Neural cell (in vitro differentiated cells): ENCODE results near the gene DIS3L2. TPM values are rescaled to one million over a fixed set of nuclear protein-coding genes. Genes with fewer than 3 reads are reported as not detected.

Source experiments
- H2AFZ ChIP-seq: fragments of 200-600, 300-800 bp; sonication (generic), shearing (Covaris generic); 2 replicates; pipeline ENCODE4 v1.6.0; 2014; ENCODE audit warnings: low read depth, mild to moderate bottlenecking, antibody characterized with exemption, low read length, moderate library complexity
- H3F3A ChIP-seq: fragments of 200-600 bp; shearing (Covaris generic); 2 replicates; pipeline ENCODE4 v1.6.1; 2016; ENCODE audit warnings: mild to moderate bottlenecking, moderate library complexity, mixed read lengths, antibody characterized with exemption, low read length; ENCODE audit not compliant: insufficient read depth, poor library complexity, severe bottlenecking
- H3K27ac ChIP-seq: fragments of 200-600, 300-800 bp; sonication (generic), shearing (Covaris generic); 2 replicates; pipeline ENCODE4 v1.5.1; 2014; ENCODE audit warnings: mild to moderate bottlenecking, low read length, moderate library complexity
- H3K27me3 ChIP-seq: fragments of 300-800, 200-600 bp; sonication (generic), shearing (Covaris generic); 2 replicates; pipeline ENCODE4 v1.6.0; 2014; ENCODE audit warnings: mild to moderate bottlenecking, low read depth, low read length, moderate library complexity; ENCODE audit not compliant: insufficient read depth
- H3K36me3 ChIP-seq: fragments of 300-800, 200-600 bp; sonication (generic), shearing (Covaris generic); 2 replicates; pipeline ENCODE4 v1.5.1; 2014; ENCODE audit warnings: mild to moderate bottlenecking, antibody characterized with exemption, low read length, moderate library complexity; ENCODE audit not compliant: insufficient read depth
- H3K4me2 ChIP-seq: fragments of 300-800, 200-600 bp; sonication (generic), shearing (Covaris generic); 2 replicates; pipeline ENCODE4 v1.6.0; 2014; ENCODE audit warnings: mild to moderate bottlenecking, low read length
- H3K4me3 ChIP-seq: fragments of 300-800, 200-600 bp; sonication (generic), shearing (Covaris generic); 2 replicates; pipeline ENCODE4 v1.5.1; 2014; ENCODE audit warnings: mild to moderate bottlenecking, low read length, moderate library complexity
- H3K79me2 ChIP-seq: fragments of 200-600 bp; shearing (Covaris generic); replicated peaks from 2 replicates; pipeline ENCODE4 v1.6.0; 2014; ENCODE audit warnings: mild to moderate bottlenecking, low read length, moderate library complexity; ENCODE audit not compliant: insufficient read depth
- H3K9ac ChIP-seq: fragments of 300-800, 200-600 bp; sonication (generic), shearing (Covaris generic); 2 replicates; pipeline ENCODE4 v1.6.1; 2016; ENCODE audit warnings: mild to moderate bottlenecking, low read length, mixed read lengths
- H3K9me2 ChIP-seq: fragments of 200-600 bp; shearing (Covaris generic); 2 replicates; pipeline ENCODE4 v1.6.1; 2016; ENCODE audit warnings: mild to moderate bottlenecking, low read length, mixed read lengths; ENCODE audit not compliant: insufficient read depth
- H3K9me3 ChIP-seq: fragments of 200-600, 300-800 bp; sonication (generic), shearing (Covaris generic); 2 replicates; pipeline ENCODE4 v1.6.1; 2016; ENCODE audit warnings: mild to moderate bottlenecking, mixed run types, low read length, moderate library complexity, mixed read lengths
- H4K20me1 ChIP-seq: fragments of 200-600 bp; shearing (Covaris generic); 2 replicates; pipeline ENCODE4 v1.6.1; 2016; ENCODE audit warnings: mild to moderate bottlenecking, mixed run types; ENCODE audit not compliant: insufficient read depth
- CTCF ChIP-seq: fragments of 450-650 bp; IDR thresholded peaks from 2 replicates; pipeline ENCODE4 v1.5.1; 2014; ENCODE audit warnings: antibody characterized with exemption, mild to moderate bottlenecking, moderate library complexity; ENCODE audit not compliant: poor library complexity, severe bottlenecking
- EP300 ChIP-seq: fragments of 450-650 bp; conservative IDR thresholded peaks from 2 replicates; pipeline ENCODE4 v1.6.1; 2014; ENCODE audit warnings: antibody characterized with exemption, mild to moderate bottlenecking, moderate library complexity; ENCODE audit not compliant: poor library complexity, severe bottlenecking
- EZH2 ChIP-seq: fragments of 200-600, 300-800 bp; shearing (Covaris generic), sonication (generic); IDR thresholded peaks from 2 replicates; pipeline ENCODE4 v1.6.1; 2014; ENCODE audit warnings: antibody characterized with exemption, low read length, borderline replicate concordance, mild to moderate bottlenecking; ENCODE audit not compliant: insufficient read depth, poor library complexity, severe bottlenecking
- MXI1 ChIP-seq: fragments of 450-650 bp; conservative IDR thresholded peaks from 2 replicates; pipeline ENCODE4 v1.6.1; 2014; ENCODE audit warnings: antibody characterized with exemption, mild to moderate bottlenecking; ENCODE audit not compliant: poor library complexity, severe bottlenecking
- POLR2AphosphoS5 ChIP-seq: IDR thresholded peaks from 2 replicates; pipeline ENCODE4 v1.6.1; 2012
- RAD21 ChIP-seq: fragments of 450-650 bp; conservative IDR thresholded peaks from 2 replicates; pipeline ENCODE4 v1.6.1; 2014; ENCODE audit warnings: antibody characterized with exemption, mild to moderate bottlenecking, moderate library complexity
- REST ChIP-seq: IDR thresholded peaks from 2 replicates; pipeline ENCODE4 v1.6.1; 2012; ENCODE audit warnings: borderline replicate concordance
- SMC3 ChIP-seq: fragments of 450-650 bp; conservative IDR thresholded peaks from 2 replicates; pipeline ENCODE4 v1.6.1; 2014; ENCODE audit warnings: antibody characterized with exemption, mild to moderate bottlenecking, moderate library complexity; ENCODE audit not compliant: poor library complexity
- TAF1 ChIP-seq: IDR thresholded peaks from 2 replicates; pipeline ENCODE4 v1.6.1; 2012; ENCODE audit warnings: low read depth
- polyA plus RNA-seq: library from polyadenylated mRNA; depleted of rRNA; stranded (reverse); fragments of >200 nt; gene quantifications from 2 replicates; pipeline ENCODE4 v1.2.3, GENCODE V29; 2014

DIS3L2 gene
- polyA plus RNA-seq, 1 donor from 2014 or later: 20.0 TPM

GRCh38 chr2:232211743-232212686 is 250.5 kb downstream of the DIS3L2 start:
- Histone ChIP-seq H3K9me3 (no peaks in the 10 kb centered on the region), H3K27me3 (no peaks in the 10 kb centered on the region), H3K4me3 (no peak overlapping the region), H3K27ac (no peak overlapping the region), H3F3A (no peaks in the 10 kb centered on the region), H3K9me2 (no peaks in the 10 kb centered on the region), H3K36me3 (no peaks in the 10 kb centered on the region), H3K79me2 (no peaks in the 10 kb centered on the region), H2AFZ (no peak overlapping the region), H3K9ac (no peak overlapping the region), H3K4me2 (no peak overlapping the region), H4K20me1 (no peaks in the 10 kb centered on the region)
- TF ChIP-seq SMC3 (no peak), TAF1 (no peak), REST (no peak), POLR2AphosphoS5 (no peak), RAD21 (no peak), MXI1 (no peak), EP300 (no peak), EZH2 (no peak), CTCF (no peak)

GRCh38 chr2:232213176-232213575 is 251.7 kb downstream of the DIS3L2 start:
- Histone ChIP-seq H4K20me1 (no peaks in the 10 kb centered on the region), H3K9me3 (no peaks in the 10 kb centered on the region), H3K4me2 (no peak overlapping the region), H2AFZ (no peak overlapping the region), H3K36me3 (no peaks in the 10 kb centered on the region), H3K27ac (no peak overlapping the region), H3K4me3 (no peak overlapping the region), H3K27me3 (no peaks in the 10 kb centered on the region), H3F3A (no peaks in the 10 kb centered on the region), H3K79me2 (no peaks in the 10 kb centered on the region), H3K9ac (no peak overlapping the region), H3K9me2 (no peaks in the 10 kb centered on the region)
- TF ChIP-seq TAF1 (no peak), EZH2 (no peak), RAD21 (no peak), SMC3 (no peak), POLR2AphosphoS5 (no peak), CTCF (no peak), EP300 (no peak), MXI1 (no peak), REST (no peak)
